ENCODE data around the gene CADM2. TPM values are rescaled to one million over a fixed set of nuclear protein-coding genes. Genes with fewer than 3 reads are reported as not detected.

Gene CADM2
- total and polyA plus RNA-seq, 2 experiments from 2014 or later = 13.3 to 47.5 TPM

DNA sequence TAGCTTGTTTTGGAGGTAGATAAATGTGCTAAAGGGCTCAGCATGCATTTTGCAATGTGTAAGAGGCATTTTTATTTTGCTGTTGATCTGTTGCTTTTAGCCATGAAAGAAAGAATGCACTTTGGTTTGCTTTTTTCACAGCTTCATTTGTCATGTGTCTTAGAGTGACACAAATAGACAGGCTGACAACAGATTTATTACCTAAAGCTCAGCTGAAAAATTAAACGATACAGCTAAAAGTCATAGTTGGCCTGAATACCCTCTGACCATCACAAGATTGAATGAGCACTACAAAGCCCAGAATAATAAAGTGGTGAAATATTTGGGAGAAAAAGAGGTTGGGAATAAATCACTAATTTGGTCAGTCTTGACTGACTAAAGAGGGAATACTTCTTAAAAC lies 723.1 kb downstream of the CADM2 start:
- Histone ChIP-seq H3K27ac (ENCODE audit: low read depth) (no peak overlapping the region), H3K36me3 (ENCODE audit: insufficient read depth) (no peaks in the 10 kb centered on the region), H2AFZ (no peak overlapping the region), H3K4me3 (no peak overlapping the region), H3K9me2 (ENCODE audit: insufficient read depth) (no peaks in the 10 kb centered on the region), H4K20me1 (replicated peaks; ENCODE audit: insufficient read depth) (no peaks in the 10 kb centered on the region), H3K4me2 (no peak overlapping the region), H3K4me1 (ENCODE audit: insufficient read depth) (no peaks in the 10 kb centered on the region), H3K27me3 (ENCODE audit: insufficient read depth) (no peaks in the 10 kb centered on the region), H3F3A (replicated peaks; ENCODE audit: low read depth) (no peaks in the 10 kb centered on the region), H3K79me2 (replicated peaks; ENCODE audit: insufficient read depth) (no peaks in the 10 kb centered on the region)
- TF ChIP-seq JUNB (IDR thresholded peaks at IDR 0.05; ENCODE audit: unreplicated experiment) = no peak
- TF ChIP-seq, protein P1, sequence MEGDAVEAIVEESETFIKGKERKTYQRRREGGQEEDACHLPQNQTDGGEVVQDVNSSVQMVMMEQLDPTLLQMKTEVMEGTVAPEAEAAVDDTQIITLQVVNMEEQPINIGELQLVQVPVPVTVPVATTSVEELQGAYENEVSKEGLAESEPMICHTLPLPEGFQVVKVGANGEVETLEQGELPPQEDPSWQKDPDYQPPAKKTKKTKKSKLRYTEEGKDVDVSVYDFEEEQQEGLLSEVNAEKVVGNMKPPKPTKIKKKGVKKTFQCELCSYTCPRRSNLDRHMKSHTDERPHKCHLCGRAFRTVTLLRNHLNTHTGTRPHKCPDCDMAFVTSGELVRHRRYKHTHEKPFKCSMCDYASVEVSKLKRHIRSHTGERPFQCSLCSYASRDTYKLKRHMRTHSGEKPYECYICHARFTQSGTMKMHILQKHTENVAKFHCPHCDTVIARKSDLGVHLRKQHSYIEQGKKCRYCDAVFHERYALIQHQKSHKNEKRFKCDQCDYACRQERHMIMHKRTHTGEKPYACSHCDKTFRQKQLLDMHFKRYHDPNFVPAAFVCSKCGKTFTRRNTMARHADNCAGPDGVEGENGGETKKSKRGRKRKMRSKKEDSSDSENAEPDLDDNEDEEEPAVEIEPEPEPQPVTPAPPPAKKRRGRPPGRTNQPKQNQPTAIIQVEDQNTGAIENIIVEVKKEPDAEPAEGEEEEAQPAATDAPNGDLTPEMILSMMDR (conservative IDR thresholded peaks at IDR 0.05; ENCODE audit: low read depth in 2 of 2) = no peak
- no peak for TF ChIP-seq EZH2 (IDR thresholded peaks at IDR 0.05; ENCODE audit: low read depth, unreplicated experiment)
- no peak for TF ChIP-seq ZNF331 (CRISPR knock-in tag; IDR thresholded peaks at IDR 0.05; ENCODE audit: low read depth)
- no peak for TF ChIP-seq EZH2phosphoT487 (IDR thresholded peaks at IDR 0.05; ENCODE audit: unreplicated experiment)
- no peak for TF ChIP-seq CREB1 (CRISPR knock-in tag; IDR thresholded peaks at IDR 0.05; ENCODE audit: low read depth)
- TF ChIP-seq ZNF114 (CRISPR knock-in tag; IDR thresholded peaks at IDR 0.05) = no peak
- TF ChIP-seq, protein P2, sequence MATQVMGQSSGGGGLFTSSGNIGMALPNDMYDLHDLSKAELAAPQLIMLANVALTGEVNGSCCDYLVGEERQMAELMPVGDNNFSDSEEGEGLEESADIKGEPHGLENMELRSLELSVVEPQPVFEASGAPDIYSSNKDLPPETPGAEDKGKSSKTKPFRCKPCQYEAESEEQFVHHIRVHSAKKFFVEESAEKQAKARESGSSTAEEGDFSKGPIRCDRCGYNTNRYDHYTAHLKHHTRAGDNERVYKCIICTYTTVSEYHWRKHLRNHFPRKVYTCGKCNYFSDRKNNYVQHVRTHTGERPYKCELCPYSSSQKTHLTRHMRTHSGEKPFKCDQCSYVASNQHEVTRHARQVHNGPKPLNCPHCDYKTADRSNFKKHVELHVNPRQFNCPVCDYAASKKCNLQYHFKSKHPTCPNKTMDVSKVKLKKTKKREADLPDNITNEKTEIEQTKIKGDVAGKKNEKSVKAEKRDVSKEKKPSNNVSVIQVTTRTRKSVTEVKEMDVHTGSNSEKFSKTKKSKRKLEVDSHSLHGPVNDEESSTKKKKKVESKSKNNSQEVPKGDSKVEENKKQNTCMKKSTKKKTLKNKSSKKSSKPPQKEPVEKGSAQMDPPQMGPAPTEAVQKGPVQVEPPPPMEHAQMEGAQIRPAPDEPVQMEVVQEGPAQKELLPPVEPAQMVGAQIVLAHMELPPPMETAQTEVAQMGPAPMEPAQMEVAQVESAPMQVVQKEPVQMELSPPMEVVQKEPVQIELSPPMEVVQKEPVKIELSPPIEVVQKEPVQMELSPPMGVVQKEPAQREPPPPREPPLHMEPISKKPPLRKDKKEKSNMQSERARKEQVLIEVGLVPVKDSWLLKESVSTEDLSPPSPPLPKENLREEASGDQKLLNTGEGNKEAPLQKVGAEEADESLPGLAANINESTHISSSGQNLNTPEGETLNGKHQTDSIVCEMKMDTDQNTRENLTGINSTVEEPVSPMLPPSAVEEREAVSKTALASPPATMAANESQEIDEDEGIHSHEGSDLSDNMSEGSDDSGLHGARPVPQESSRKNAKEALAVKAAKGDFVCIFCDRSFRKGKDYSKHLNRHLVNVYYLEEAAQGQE (IDR thresholded peaks at IDR 0.05; ENCODE audit: unreplicated experiment) = no peak
- TF ChIP-seq NANOG (IDR thresholded peaks at IDR 0.05; ENCODE audit: borderline replicate concordance) = no peak
- no peak for TF ChIP-seq POLR2AphosphoS5 (IDR thresholded peaks at IDR 0.05; ENCODE audit: low read depth)
- TF ChIP-seq, protein P3, sequence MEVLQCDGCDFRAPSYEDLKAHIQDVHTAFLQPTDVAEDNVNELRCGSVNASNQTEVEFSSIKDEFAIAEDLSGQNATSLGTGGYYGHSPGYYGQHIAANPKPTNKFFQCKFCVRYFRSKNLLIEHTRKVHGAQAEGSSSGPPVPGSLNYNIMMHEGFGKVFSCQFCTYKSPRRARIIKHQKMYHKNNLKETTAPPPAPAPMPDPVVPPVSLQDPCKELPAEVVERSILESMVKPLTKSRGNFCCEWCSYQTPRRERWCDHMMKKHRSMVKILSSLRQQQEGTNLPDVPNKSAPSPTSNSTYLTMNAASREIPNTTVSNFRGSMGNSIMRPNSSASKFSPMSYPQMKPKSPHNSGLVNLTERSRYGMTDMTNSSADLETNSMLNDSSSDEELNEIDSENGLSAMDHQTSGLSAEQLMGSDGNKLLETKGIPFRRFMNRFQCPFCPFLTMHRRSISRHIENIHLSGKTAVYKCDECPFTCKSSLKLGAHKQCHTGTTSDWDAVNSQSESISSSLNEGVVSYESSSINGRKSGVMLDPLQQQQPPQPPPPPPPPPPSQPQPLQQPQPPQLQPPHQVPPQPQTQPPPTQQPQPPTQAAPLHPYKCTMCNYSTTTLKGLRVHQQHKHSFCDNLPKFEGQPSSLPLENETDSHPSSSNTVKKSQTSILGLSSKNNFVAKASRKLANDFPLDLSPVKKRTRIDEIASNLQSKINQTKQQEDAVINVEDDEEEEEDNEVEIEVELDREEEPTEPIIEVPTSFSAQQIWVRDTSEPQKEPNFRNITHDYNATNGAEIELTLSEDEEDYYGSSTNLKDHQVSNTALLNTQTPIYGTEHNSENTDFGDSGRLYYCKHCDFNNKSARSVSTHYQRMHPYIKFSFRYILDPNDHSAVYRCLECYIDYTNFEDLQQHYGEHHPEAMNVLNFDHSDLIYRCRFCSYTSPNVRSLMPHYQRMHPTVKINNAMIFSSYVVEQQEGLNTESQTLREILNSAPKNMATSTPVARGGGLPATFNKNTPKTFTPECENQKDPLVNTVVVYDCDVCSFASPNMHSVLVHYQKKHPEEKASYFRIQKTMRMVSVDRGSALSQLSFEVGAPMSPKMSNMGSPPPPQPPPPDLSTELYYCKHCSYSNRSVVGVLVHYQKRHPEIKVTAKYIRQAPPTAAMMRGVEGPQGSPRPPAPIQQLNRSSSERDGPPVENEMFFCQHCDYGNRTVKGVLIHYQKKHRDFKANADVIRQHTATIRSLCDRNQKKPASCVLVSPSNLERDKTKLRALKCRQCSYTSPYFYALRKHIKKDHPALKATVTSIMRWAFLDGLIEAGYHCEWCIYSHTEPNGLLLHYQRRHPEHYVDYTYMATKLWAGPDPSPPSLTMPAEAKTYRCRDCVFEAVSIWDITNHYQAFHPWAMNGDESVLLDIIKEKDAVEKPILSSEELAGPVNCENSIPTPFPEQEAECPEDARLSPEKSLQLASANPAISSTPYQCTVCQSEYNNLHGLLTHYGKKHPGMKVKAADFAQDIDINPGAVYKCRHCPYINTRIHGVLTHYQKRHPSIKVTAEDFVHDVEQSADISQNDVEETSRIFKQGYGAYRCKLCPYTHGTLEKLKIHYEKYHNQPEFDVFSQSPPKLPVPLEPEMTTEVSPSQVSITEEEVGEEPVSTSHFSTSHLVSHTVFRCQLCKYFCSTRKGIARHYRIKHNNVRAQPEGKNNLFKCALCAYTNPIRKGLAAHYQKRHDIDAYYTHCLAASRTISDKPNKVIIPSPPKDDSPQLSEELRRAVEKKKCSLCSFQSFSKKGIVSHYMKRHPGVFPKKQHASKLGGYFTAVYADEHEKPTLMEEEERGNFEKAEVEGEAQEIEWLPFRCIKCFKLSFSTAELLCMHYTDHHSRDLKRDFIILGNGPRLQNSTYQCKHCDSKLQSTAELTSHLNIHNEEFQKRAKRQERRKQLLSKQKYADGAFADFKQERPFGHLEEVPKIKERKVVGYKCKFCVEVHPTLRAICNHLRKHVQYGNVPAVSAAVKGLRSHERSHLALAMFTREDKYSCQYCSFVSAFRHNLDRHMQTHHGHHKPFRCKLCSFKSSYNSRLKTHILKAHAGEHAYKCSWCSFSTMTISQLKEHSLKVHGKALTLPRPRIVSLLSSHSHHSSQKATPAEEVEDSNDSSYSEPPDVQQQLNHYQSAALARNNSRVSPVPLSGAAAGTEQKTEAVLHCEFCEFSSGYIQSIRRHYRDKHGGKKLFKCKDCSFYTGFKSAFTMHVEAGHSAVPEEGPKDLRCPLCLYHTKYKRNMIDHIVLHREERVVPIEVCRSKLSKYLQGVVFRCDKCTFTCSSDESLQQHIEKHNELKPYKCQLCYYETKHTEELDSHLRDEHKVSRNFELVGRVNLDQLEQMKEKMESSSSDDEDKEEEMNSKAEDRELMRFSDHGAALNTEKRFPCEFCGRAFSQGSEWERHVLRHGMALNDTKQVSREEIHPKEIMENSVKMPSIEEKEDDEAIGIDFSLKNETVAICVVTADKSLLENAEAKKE (CRISPR knock-in tag; IDR thresholded peaks at IDR 0.05) = no peak
- TF ChIP-seq, protein P4, sequence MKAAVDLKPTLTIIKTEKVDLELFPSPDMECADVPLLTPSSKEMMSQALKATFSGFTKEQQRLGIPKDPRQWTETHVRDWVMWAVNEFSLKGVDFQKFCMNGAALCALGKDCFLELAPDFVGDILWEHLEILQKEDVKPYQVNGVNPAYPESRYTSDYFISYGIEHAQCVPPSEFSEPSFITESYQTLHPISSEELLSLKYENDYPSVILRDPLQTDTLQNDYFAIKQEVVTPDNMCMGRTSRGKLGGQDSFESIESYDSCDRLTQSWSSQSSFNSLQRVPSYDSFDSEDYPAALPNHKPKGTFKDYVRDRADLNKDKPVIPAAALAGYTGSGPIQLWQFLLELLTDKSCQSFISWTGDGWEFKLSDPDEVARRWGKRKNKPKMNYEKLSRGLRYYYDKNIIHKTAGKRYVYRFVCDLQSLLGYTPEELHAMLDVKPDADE (IDR thresholded peaks at IDR 0.05) = no peak
- peaks cover 2% of the 10 kb centered on the region for H3K27me3 Mint-ChIP-seq (ENCODE audit: insufficient read depth, low read depth, poor library complexity)
- H3K9me3 Mint-ChIP-seq = no peaks in the 10 kb centered on the region
- H3K36me3 Mint-ChIP-seq (ENCODE audit: low read depth) = no peaks in the 10 kb centered on the region
- no peak overlapping the region for H3K27ac Mint-ChIP-seq
- H3K4me3 Mint-ChIP-seq = no peak overlapping the region
- no peak for ATAC-seq
- DNase-seq (ENCODE audit: low spot score) = no peak
- H3K4me1 Mint-ChIP-seq = no peaks in the 10 kb centered on the region
